HepG2 (cell line): ENCODE measurements around the gene BRAP. TPM values are rescaled to one million over a fixed set of nuclear protein-coding genes. Genes with fewer than 3 reads are reported as not detected.
A peak's percentile ranks its signal among the peaks of the same experiment; 100 is the strongest.

ENCODE experiments used
- CEBPB ChIP-seq: IDR thresholded peaks from 2 replicates; pipeline ENCODE4 v1.6.1; 2011; ENCODE audit warnings: low read depth, low read length, improper control_type of control experiment, borderline replicate concordance
- KLF11 ChIP-seq: IDR thresholded peaks from 2 replicates; pipeline ENCODE4 v1.6.1; 2016; ENCODE audit warnings: missing compliant biosample characterization
- NBN ChIP-seq: fragments of 450-650 bp; conservative IDR thresholded peaks from 2 replicates; pipeline ENCODE4 v1.6.1; 2017
- NCOA5 ChIP-seq: sonication (generic); formaldehyde crosslinking; IDR thresholded peaks from 2 replicates; pipeline ENCODE4 v1.4.0; 2020; ENCODE audit warnings: missing genetic modification reagents
- NFYB ChIP-seq: sonication (generic); formaldehyde crosslinking; IDR thresholded peaks from 2 replicates; pipeline ENCODE4 v1.4.0; 2020; ENCODE audit warnings: missing genetic modification reagents
- PPARG ChIP-seq: conservative IDR thresholded peaks from 2 replicates; pipeline ENCODE4 v1.6.1; 2016; ENCODE audit warnings: missing biosample characterization, missing genetic modification reagents
- PTBP1 ChIP-seq: fragments of 200-400 bp; formaldehyde crosslinking; IDR thresholded peaks from 2 replicates; pipeline ENCODE4 v1.6.1; 2018; ENCODE audit warnings: low read length, low read depth; ENCODE audit not compliant: poor library complexity, severe bottlenecking
- REST ChIP-seq, 2 experiments: IDR thresholded peaks; 2 replicates each; pipeline ENCODE4 v1.6.1; 2011 to 2012; ENCODE audit warnings: low read length in 2 of 2, borderline replicate concordance in 1 of 2, low read depth in 1 of 2, mild to moderate bottlenecking in 1 of 2, moderate library complexity in 1 of 2
- SOX5 ChIP-seq: IDR thresholded peaks from 2 replicates; pipeline ENCODE4 v1.6.1; 2016; ENCODE audit warnings: borderline replicate concordance
- STAT6 ChIP-seq: sonication (generic); formaldehyde crosslinking; IDR thresholded peaks from 2 replicates; pipeline ENCODE4 v1.4.0; 2020; ENCODE audit warnings: missing genetic modification reagents, mild to moderate bottlenecking, borderline replicate concordance
- ZBTB37 ChIP-seq: sonication (generic); formaldehyde crosslinking; IDR thresholded peaks from 2 replicates; pipeline ENCODE4 v1.4.0; 2020; ENCODE audit warnings: mild to moderate bottlenecking, missing genetic modification reagents
- ZNF329 ChIP-seq: sonication (generic); formaldehyde crosslinking; IDR thresholded peaks from 2 replicates; pipeline ENCODE4 v1.9.0; 2021; ENCODE audit warnings: low read depth, mild to moderate bottlenecking, missing genetic modification reagents
- ZNF468 ChIP-seq: sonication (generic); formaldehyde crosslinking; IDR thresholded peaks from 2 replicates; pipeline ENCODE4 v1.8.0; 2022; ENCODE audit warnings: mild to moderate bottlenecking, moderate library complexity, missing genetic modification reagents
- ZNF512B ChIP-seq: sonication (generic); formaldehyde crosslinking; IDR thresholded peaks from 2 replicates; pipeline ENCODE4 v1.5.1; 2020; ENCODE audit warnings: missing genetic modification reagents, mild to moderate bottlenecking, borderline replicate concordance
- ZNF589 ChIP-seq: sonication (generic); formaldehyde crosslinking; conservative IDR thresholded peaks from 2 replicates; pipeline ENCODE4 v1.8.0; 2022; ENCODE audit warnings: mild to moderate bottlenecking, moderate library complexity, missing genetic modification reagents
- ZNF605 ChIP-seq: sonication (generic); formaldehyde crosslinking; IDR thresholded peaks from 2 replicates; pipeline ENCODE4 v1.8.0; 2022; ENCODE audit warnings: mild to moderate bottlenecking, missing genetic modification reagents
- ZNF792 ChIP-seq: IDR thresholded peaks from 2 replicates; pipeline ENCODE4 v1.6.1; 2016
- polyA plus RNA-seq, 8 experiments: library from polyadenylated mRNA; depleted of rRNA in 3 of 8; stranded (reverse) in 7 of 8; unstranded in 1 of 8; fragments of >200 nt; fragmentation: Illumina TruSeq in 4 of 8; extraction: Trizol in 4 of 8; gene quantifications; 2 replicates each; pipeline versions ENCODE4 v1.2.1 to v1.2.3, GENCODE V29; 2011 to 2016; ENCODE audit warnings: low read depth in 4 of 8, missing spikeins in 1 of 8, mixed read lengths in 1 of 8; ENCODE audit not compliant: insufficient read depth in 1 of 8
- total RNA-seq, 5 experiments: library from RNA; depleted of rRNA; stranded (reverse); fragments of >200 nt; fragmentation: Illumina TruSeq; extraction: Trizol; gene quantifications; 2 replicates each; pipeline ENCODE4 v1.2.3, GENCODE V29; 2016; ENCODE audit warnings: low read depth in 1 of 5

Gene BRAP
- total and polyA plus RNA-seq, 2 of the 13 experiments (the other 11 are each of a cell fraction or from before 2014, with no cell fraction given) = 8.1 to 15.4 TPM

- TF ChIP-seq NCOA5 (no peak), CEBPB (no peak), ZNF589 (no peak), REST (IDR thresholded peaks at IDR 0.05; ENCODE audit: borderline replicate concordance in 1 of 2, low read depth in 1 of 2, low read length in 2 of 2) (no peak), SOX5 (CRISPR knock-in tag) (no peak), ZNF792 (CRISPR knock-in tag) (0 out of 2 replicates have a peak, but pooled peaks have one; percentile 4), NBN (no peak), ZNF329 (no peak), ZNF468 (CRISPR knock-in tag) (no peak), NFYB (no peak), ZBTB37 (CRISPR knock-in tag) (no peak), PTBP1 (no peak), ZNF512B (no peak), PPARG (no peak), STAT6 (CRISPR knock-in tag) (no peak), ZNF605 (CRISPR knock-in tag) (no peak), KLF11 (CRISPR knock-in tag) (no peak)
Measured at GRCh38 chr12:111596985-111597830, 88.5 kb downstream of the BRAP start (continued).
